Gastrocnemius medialis (tissue), 4 donors: ENCODE results near the gene FBXL7. TPM values are rescaled to one million over a fixed set of nuclear protein-coding genes. Genes with fewer than 3 reads are reported as not detected.
A peak's percentile ranks its signal among the peaks of the same experiment; 100 is the strongest.

Experiments
- ATAC-seq, 2 donors: fragments of 150-250 bp; one replicate each; pipeline ENCODE4 v1.9.1; 2016
- DNase-seq, 2 donors: peaks; one replicate each; pipeline ENCODE4 v3.0.0-alpha.2; 2019
- H3K27ac ChIP-seq, 4 donors: fragments of 200-600 bp; sonication (generic); 1 replicate in 1 of 4; 2 replicates in 3 of 4; pipeline ENCODE4 v1.5.1; 2016 to 2018; ENCODE audit warnings: mild to moderate bottlenecking in 2 of 4, moderate library complexity in 1 of 4
- H3K27me3 ChIP-seq, 3 donors: fragments of 200-600 bp; sonication (generic) in 2 of 3; 1 replicate in 1 of 3; 2 replicates in 2 of 3; pipeline versions ENCODE4 v1.5.1 to v1.6.0; 2016 to 2019; ENCODE audit warnings: mild to moderate bottlenecking in 1 of 3, moderate library complexity in 1 of 3
- H3K36me3 ChIP-seq, 2 donors: fragments of 200-600 bp; sonication (generic) in 1 of 2; one replicate each; pipeline ENCODE4 v1.5.1; 2017 to 2018
- H3K4me1 ChIP-seq, 2 donors: fragments of 200-600 bp; sonication (generic) in 1 of 2; one replicate each; pipeline ENCODE4 v1.5.1; 2016 to 2017; ENCODE audit warnings: mild to moderate bottlenecking in 2 of 2
- H3K4me3 ChIP-seq, 4 donors: fragments of 200-600 bp; sonication (generic) in 3 of 4; 1 replicate in 1 of 4; 2 replicates in 3 of 4; pipeline ENCODE4 v1.5.1; 2016 to 2019; ENCODE audit warnings: mild to moderate bottlenecking in 2 of 4
- H3K9me3 ChIP-seq, 3 donors: fragments of 200-600 bp; sonication (generic) in 2 of 3; 1 replicate in 1 of 3; 2 replicates in 2 of 3; pipeline ENCODE4 v1.5.1; 2016 to 2019
- CTCF ChIP-seq, 5 experiments: fragments of 450-650 bp in 3 of 5; fragments of 200-600 bp in 2 of 5; sonication (generic) in 2 of 5; IDR thresholded peaks in 4 of 5; conservative IDR thresholded peaks in 1 of 5; 1 replicate in 4 of 5; 2 replicates in 1 of 5; pipeline ENCODE4 v1.5.1; 2016 to 2019; ENCODE audit warnings: antibody characterized with exemption in 5 of 5, mild to moderate bottlenecking in 3 of 5, moderate library complexity in 3 of 5
- POLR2A ChIP-seq, 2 donors: fragments of 450-650 bp; IDR thresholded peaks; one replicate each; pipeline ENCODE4 v1.6.1; 2017; ENCODE audit warnings: antibody characterized with exemption in 2 of 2, mild to moderate bottlenecking in 2 of 2, moderate library complexity in 2 of 2
- in situ Hi-C, 4 donors: fragments of 200-750 bp; cut with MboI; loops; one replicate each; pipeline versions ENCODE4 v1.15.0 to v1.8.0; 2017; ENCODE audit warnings: low sequenced_read_pairs in 4 of 4
- intact Hi-C: fragments of 100-400 bp; cut with DNase I; formaldehyde crosslinking; loops from one replicate; pipeline ENCODE4 v1.15.1; 2023; ENCODE audit warnings: low total_unique reads
- total RNA-seq, 4 donors: library from RNA; depleted of rRNA; stranded (reverse); fragments of >200 nt; gene quantifications; one replicate each; pipeline versions ENCODE4 v1.1.0 to v1.2.3, GENCODE V29; 2016

The FBXL7 gene
- total RNA-seq, 4 donors from 2014 or later = 2.4 to 4.9 (median 3.1) TPM

GRCh38 chr5:15746833-15747232, 246.9 kb downstream of the FBXL7 start:
- H3K9me3 ChIP-seq = no peaks in the 10 kb centered on the region
- in situ Hi-C loops (no loop called here), intact Hi-C loops (no loop called here)
- H3K4me1 ChIP-seq = no peaks in the 10 kb centered on the region
- TF ChIP-seq CTCF (IDR thresholded peaks at IDR 0.05 in 4 of 5, conservative IDR thresholded peaks at IDR 0.05 in 1 of 5) = no peak
- no peak for TF ChIP-seq POLR2A (IDR thresholded peaks at IDR 0.05)
- no peaks in the 10 kb centered on the region for H3K36me3 ChIP-seq
- no peaks in the 10 kb centered on the region for H3K27me3 ChIP-seq
- DNase-seq (no peak), ATAC-seq (no peak)
- H3K27ac ChIP-seq = no peak overlapping the region
- H3K4me3 ChIP-seq = no peak overlapping the region

GRCh38 chr5:15748266-15748665, 248.3 kb downstream of the FBXL7 start:
- DNase-seq (no peak), ATAC-seq (no peak)
- H3K27ac ChIP-seq = no peak overlapping the region
- no peak overlapping the region for H3K4me3 ChIP-seq
- H3K4me1 ChIP-seq = no peaks in the 10 kb centered on the region
- in situ Hi-C loops (no loop called here), intact Hi-C loops (no loop called here)
- no peaks in the 10 kb centered on the region for H3K9me3 ChIP-seq
- no peaks in the 10 kb centered on the region for H3K36me3 ChIP-seq
- no peak for TF ChIP-seq POLR2A (IDR thresholded peaks at IDR 0.05)
- no peak for TF ChIP-seq CTCF (IDR thresholded peaks at IDR 0.05 in 4 of 5, conservative IDR thresholded peaks at IDR 0.05 in 1 of 5)
- no peaks in the 10 kb centered on the region for H3K27me3 ChIP-seq

- H3K27ac ChIP-seq = no peak overlapping the region
- intact Hi-C loops (no loop called here), in situ Hi-C loops (no loop called here)
- no peaks in the 10 kb centered on the region for H3K36me3 ChIP-seq
- peak overlapping the region in 1 of 4 donors; percentile 17 for H3K4me3 ChIP-seq
- TF ChIP-seq POLR2A (IDR thresholded peaks at IDR 0.05) = no peak
- no peak for TF ChIP-seq CTCF (IDR thresholded peaks at IDR 0.05 in 4 of 5, conservative IDR thresholded peaks at IDR 0.05 in 1 of 5)
- DNase-seq = peak in 1 of 2 donors; percentile 13
- no peaks in the 10 kb centered on the region for H3K4me1 ChIP-seq
- no peaks in the 10 kb centered on the region for H3K27me3 ChIP-seq
- ATAC-seq = no peak
- no peaks in the 10 kb centered on the region for H3K9me3 ChIP-seq
Observed at GRCh38 chr5:15752663-15753285, 252.8 kb downstream of the FBXL7 start.

- no peak for TF ChIP-seq POLR2A (IDR thresholded peaks at IDR 0.05)
- no peak overlapping the region for H3K4me3 ChIP-seq
- in situ Hi-C loops = no loop called here
- H3K27ac ChIP-seq = no peak overlapping the region
- no peak for ATAC-seq
- intact Hi-C loops = no loop called here
- no peaks in the 10 kb centered on the region for H3K27me3 ChIP-seq
- H3K4me1 ChIP-seq = no peaks in the 10 kb centered on the region
- no peaks in the 10 kb centered on the region for H3K36me3 ChIP-seq
- no peaks in the 10 kb centered on the region for H3K9me3 ChIP-seq
- DNase-seq = no peak
Observed at GRCh38 chr5:15753752-15754151, 253.8 kb downstream of the FBXL7 start.

- DNase-seq (no peak), ATAC-seq (no peak)
- no peaks in the 10 kb centered on the region for H3K36me3 ChIP-seq
- H3K4me3 ChIP-seq = no peak overlapping the region
- intact Hi-C loops = no loop called here
- H3K27ac ChIP-seq = no peak overlapping the region
- peaks cover 0 to 3% of the 10 kb centered on the region in 2 donors for H3K4me1 ChIP-seq
- H3K27me3 ChIP-seq = no peaks in the 10 kb centered on the region
- in situ Hi-C loops = no loop called here
- no peak for TF ChIP-seq POLR2A (IDR thresholded peaks at IDR 0.05)
- TF ChIP-seq CTCF (IDR thresholded peaks at IDR 0.05 in 4 of 5, conservative IDR thresholded peaks at IDR 0.05 in 1 of 5) = no peak
- H3K9me3 ChIP-seq = no peaks in the 10 kb centered on the region
Observed at GRCh38 chr5:15757103-15757502, 257.1 kb downstream of the FBXL7 start.
